Esophagus muscularis mucosa (tissue), 4 donors: ENCODE data around the gene LMNTD2. TPM values are rescaled to one million over a fixed set of nuclear protein-coding genes. Genes with fewer than 3 reads are reported as not detected.

Experiments
- DNase-seq: peaks from one replicate; pipeline ENCODE4 v3.0.0-alpha.2; 2017; ENCODE audit errors: extremely low spot score
- H3K27ac ChIP-seq, 4 donors: fragments of 200-600 bp; sonication (generic); replicated peaks in 1 of 4; 1 replicate in 3 of 4; 2 replicates in 1 of 4; pipeline ENCODE4 v1.5.1; 2016 to 2019; ENCODE audit warnings: mild to moderate bottlenecking in 1 of 4
- H3K27me3 ChIP-seq, 4 donors: fragments of 200-600 bp; sonication (generic); one replicate each; pipeline versions ENCODE4 v1.5.1 to v1.6.0; 2016 to 2019
- H3K36me3 ChIP-seq, 4 donors: fragments of 200-600 bp; sonication (generic); one replicate each; pipeline ENCODE4 v1.5.1; 2016 to 2019
- H3K4me1 ChIP-seq, 4 donors: fragments of 200-600 bp; sonication (generic); one replicate each; pipeline ENCODE4 v1.5.1; 2016 to 2019
- H3K4me3 ChIP-seq, 4 donors: fragments of 200-600 bp; sonication (generic); 1 replicate in 2 of 4; 2 replicates in 2 of 4; pipeline ENCODE4 v1.5.1; 2016 to 2019; ENCODE audit warnings: mild to moderate bottlenecking in 4 of 4, moderate library complexity in 1 of 4
- H3K9me3 ChIP-seq, 4 donors: fragments of 200-600 bp; sonication (generic); 1 replicate in 3 of 4; 2 replicates in 1 of 4; pipeline ENCODE4 v1.5.1; 2016 to 2019
- CTCF ChIP-seq, 3 experiments: fragments of 200-600 bp in 2 of 3; fragments of 450-650 bp in 1 of 3; sonication (generic) in 2 of 3; IDR thresholded peaks; one replicate each; pipeline ENCODE4 v1.5.1; 2017 to 2019; ENCODE audit warnings: antibody characterized with exemption in 3 of 3, mild to moderate bottlenecking in 2 of 3, moderate library complexity in 1 of 3
- EP300 ChIP-seq: sonication (generic); formaldehyde crosslinking; IDR thresholded peaks from one replicate; pipeline ENCODE4 v1.6.1; 2017; ENCODE audit warnings: antibody characterized with exemption
- POLR2A ChIP-seq: fragments of 450-650 bp; IDR thresholded peaks from one replicate; pipeline ENCODE4 v1.6.1; 2017; ENCODE audit warnings: antibody characterized with exemption, moderate library complexity, mild to moderate bottlenecking, low read depth
- POLR2AphosphoS5 ChIP-seq, 2 donors: sonication (generic); formaldehyde crosslinking; IDR thresholded peaks; one replicate each; pipeline ENCODE4 v1.6.1; 2017; ENCODE audit warnings: antibody characterized with exemption in 2 of 2
- WGBS: methylation state at CpG from one replicate; pipeline ENCODE4 v1.1.5; 2018; 5-methylcytosine and 5-hydroxymethylcytosine counted together
- intact Hi-C: fragments of 100-400 bp; cut with DNase I; formaldehyde crosslinking; loops from one replicate; pipeline ENCODE4 v1.15.1; 2023
- small RNA-seq, 3 donors: library from RNA; depleted of rRNA; stranded (forward); fragments of <200 nt; gene quantifications; one replicate each; pipeline ENCODE3, GENCODE V24; 2016
- total RNA-seq, 4 donors: library from RNA; depleted of rRNA; stranded (reverse); fragments of >200 nt; gene quantifications; one replicate each; pipeline versions ENCODE4 v1.1.0 to v1.2.1, GENCODE V29; 2016

LMNTD2 gene
- total RNA-seq, 4 donors from 2014 or later = 0.52 to 3.1 (median 1.7) TPM

DNA sequence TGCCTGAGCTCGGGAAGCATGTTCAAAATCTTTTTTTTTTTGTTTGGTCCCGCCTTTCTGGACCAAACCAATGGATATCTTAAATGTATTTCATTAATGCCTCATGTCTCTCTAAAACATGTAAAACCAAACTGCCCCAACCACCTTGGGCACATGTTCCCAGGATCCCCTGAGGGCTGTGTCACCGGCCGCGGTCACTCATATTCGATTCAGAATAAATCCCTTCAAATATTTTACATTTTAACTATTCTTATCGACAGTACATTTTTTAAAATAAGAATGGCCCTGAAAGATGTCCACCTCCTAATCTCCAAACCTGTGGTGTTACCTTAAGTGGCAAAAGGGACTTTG lies 55.6 kb downstream of the LMNTD2 start:
- intact Hi-C loops = loop anchor here (5.0 kb wide), 1 partner anchor 53 kb away; the partner anchor contains the start of gene PTDSS2
- WGBS = 64% methylated on average over 7 of the region's 7 CpGs
- Histone ChIP-seq H3K27ac (peak overlapping the region; percentile 77 to 100 (median 78)), H3K9me3 (no peaks in the 10 kb centered on the region), H3K27me3 (no peaks in the 10 kb centered on the region), H3K36me3 (peaks cover 16 to 37% (median 35%) of the 10 kb centered on the region in 4 donors), H3K4me3 (peak overlapping the region; percentile 64 to 93 (median 66)), H3K4me1 (peaks cover 54 to 68% (median 60%) of the 10 kb centered on the region in 4 donors)
- DNase-seq = no peak
- no peak for TF ChIP-seq CTCF (IDR thresholded peaks at IDR 0.05)
- TF ChIP-seq POLR2A = no peak
- no peak for TF ChIP-seq EP300
- no peak for TF ChIP-seq POLR2AphosphoS5 (IDR thresholded peaks at IDR 0.05)

Small RNA genes within 50 kb of the gene (small RNA-seq; reads per million reads assigned to genes)
- 16.7 to 22.3 (median 21.1) reads per million in 3 donors for gene MIR210

Other genes with a start within 250 kb of the LMNTD2 start
- 100 to 1,000 TPM in 3 of 4 donors, 10 to 100 TPM in 1; 60.6 to 197 (median 171) TPM for gene IFITM1, start 246.7 kb downstream of the LMNTD2 start, total RNA-seq
- 100 to 1,000 TPM; 290 to 513 (median 410) TPM for gene IFITM3, start 239.9 kb downstream of the LMNTD2 start, total RNA-seq
- 10 to 100 TPM in 1 of 4 donors, 1 to 10 TPM in 3; 2.5 to 12.0 (median 5.7) TPM for gene B4GALNT4, start 191.2 kb downstream of the LMNTD2 start, total RNA-seq
- gene PKP3, start 166.5 kb downstream of the LMNTD2 start, total RNA-seq = 1 to 10 TPM in 1 of 4 donors, under 1 TPM in 3; 0.17 to 1.1 (median 0.51) TPM
- 10 to 100 TPM; 45.7 to 72.9 (median 50.5) TPM for gene SIGIRR, start 145.7 kb downstream of the LMNTD2 start, total RNA-seq
- under 1 TPM in 3 of 4 donors, not detected in 1; 0.11 to 0.42 (median 0.32) TPM for gene ANO9, start 118.7 kb downstream of the LMNTD2 start, total RNA-seq
- 10 to 100 TPM; 23.9 to 58.3 (median 30.2) TPM for gene PTDSS2, start 110.5 kb downstream of the LMNTD2 start, total RNA-seq
- 100 to 1,000 TPM; 280 to 367 (median 334) TPM for gene RNH1, start 53.5 kb downstream of the LMNTD2 start, total RNA-seq
- gene HRAS, start 25.2 kb downstream of the LMNTD2 start, total RNA-seq = 10 to 100 TPM; 45.7 to 85.2 (median 61.7) TPM
- gene LRRC56, start 23.2 kb downstream of the LMNTD2 start, total RNA-seq = under 1 TPM in 2 of 4 donors, not detected in 2; 0.19 to 0.33 TPM
- 10 to 100 TPM in 3 of 4 donors, 1 to 10 TPM in 1; 2.9 to 24.4 (median 13.7) TPM for gene RASSF7, start 232 bp upstream of the LMNTD2 start, total RNA-seq
- gene PHRF1, start 15.7 kb upstream of the LMNTD2 start, total RNA-seq = 10 to 100 TPM; 24.5 to 38.2 (median 28.7) TPM
- gene IRF7, start 55.2 kb upstream of the LMNTD2 start, total RNA-seq = 10 to 100 TPM; 11.3 to 39.6 (median 14.2) TPM
- 1 to 10 TPM in 1 of 4 donors, not detected in 3; 1.3 TPM for gene CDHR5, start 64.2 kb upstream of the LMNTD2 start, total RNA-seq
- not detected for gene SCT, start 66.4 kb upstream of the LMNTD2 start, total RNA-seq
- gene DRD4, start 76.5 kb upstream of the LMNTD2 start, total RNA-seq = 1 to 10 TPM in 1 of 4 donors, under 1 TPM in 2, not detected in 1; 0.26 to 1.1 (median 0.42) TPM
- gene DEAF1, start 134.5 kb upstream of the LMNTD2 start, total RNA-seq = 10 to 100 TPM; 24.9 to 57.1 (median 39.4) TPM
- 10 to 100 TPM; 27.4 to 55.2 (median 39.6) TPM for gene TMEM80, start 135.1 kb upstream of the LMNTD2 start, total RNA-seq
- gene EPS8L2, start 145.5 kb upstream of the LMNTD2 start, total RNA-seq = 10 to 100 TPM in 3 of 4 donors, 1 to 10 TPM in 1; 5.6 to 31.6 (median 24.9) TPM
- 100 to 1,000 TPM; 168 to 231 (median 186) TPM for gene TALDO1, start 186.7 kb upstream of the LMNTD2 start, total RNA-seq
- 10 to 100 TPM; 24.0 to 37.7 (median 28.9) TPM for gene GATD1, start 216.7 kb upstream of the LMNTD2 start, total RNA-seq
- 1 to 10 TPM in 3 of 4 donors, under 1 TPM in 1; 0.42 to 3.3 (median 2.6) TPM for gene CEND1, start 229.4 kb upstream of the LMNTD2 start, total RNA-seq
- gene SLC25A22, start 237.5 kb upstream of the LMNTD2 start, total RNA-seq = 10 to 100 TPM in 1 of 4 donors, 1 to 10 TPM in 3; 5.0 to 11.0 (median 9.5) TPM
- 10 to 100 TPM in 2 of 4 donors, 1 to 10 TPM in 2; 5.3 to 18.7 (median 9.6) TPM for gene PIDD1, start 244.5 kb upstream of the LMNTD2 start, total RNA-seq
- gene RPLP2, start 249.2 kb upstream of the LMNTD2 start, total RNA-seq = 100 to 1,000 TPM; 318 to 813 (median 686) TPM